DOHH2 (cell line): Measurements from ENCODE around the gene NOS1.

Experiments
- H3F3A ChIP-seq: fragments of 200-600 bp; sonication (generic), shearing (Covaris generic); 2 replicates; pipeline ENCODE4 v1.6.0; 2016; ENCODE audit warnings: antibody characterized with exemption, mild to moderate bottlenecking; ENCODE audit not compliant: control insufficient read depth, insufficient read depth
- H3K27ac ChIP-seq: fragments of 200-600 bp; sonication (generic); 2 replicates; pipeline ENCODE4 v1.5.1; 2014; ENCODE audit warnings: low read depth, mild to moderate bottlenecking, low read length, moderate library complexity
- H3K27me3 ChIP-seq: fragments of 200-600 bp; sonication (generic); 2 replicates; pipeline ENCODE4 v1.6.1; 2014; ENCODE audit warnings: mild to moderate bottlenecking, low read length, mixed read lengths; ENCODE audit not compliant: control insufficient read depth
- H3K36me3 ChIP-seq: fragments of 200-600 bp; sonication (generic); 2 replicates; pipeline ENCODE4 v1.6.1; 2014; ENCODE audit warnings: mild to moderate bottlenecking, low read length, moderate library complexity, mixed read lengths; ENCODE audit not compliant: control insufficient read depth
- H3K4me1 ChIP-seq: fragments of 200-600 bp; sonication (generic); 2 replicates; pipeline ENCODE4 v1.6.1; 2014; ENCODE audit warnings: mild to moderate bottlenecking, low read length, mixed read lengths; ENCODE audit not compliant: control insufficient read depth
- H3K4me2 ChIP-seq: fragments of 200-600 bp; sonication (generic); 2 replicates; pipeline ENCODE4 v1.6.0; 2014; ENCODE audit warnings: mild to moderate bottlenecking, low read length, moderate library complexity
- H3K4me3 ChIP-seq: fragments of 200-600 bp; sonication (generic); 2 replicates; pipeline ENCODE4 v1.5.1; 2014; ENCODE audit warnings: mild to moderate bottlenecking, low read length, mixed read lengths
- H3K79me2 ChIP-seq: fragments of 200-600 bp; sonication (generic); 2 replicates; pipeline ENCODE4 v1.6.1; 2014; ENCODE audit warnings: mild to moderate bottlenecking, low read length, mixed read lengths; ENCODE audit not compliant: control insufficient read depth
- H3K9me2 ChIP-seq: fragments of 200-600 bp; sonication (generic); replicated peaks from 2 replicates; pipeline ENCODE4 v1.6.1; 2014; ENCODE audit warnings: mild to moderate bottlenecking, low read length, mixed read lengths; ENCODE audit not compliant: control insufficient read depth
- H3K9me3 ChIP-seq: fragments of 200-600 bp; sonication (generic); 2 replicates; pipeline ENCODE4 v1.6.1; 2014; ENCODE audit warnings: antibody characterized with exemption, low read length, mixed read lengths; ENCODE audit not compliant: control insufficient read depth, insufficient read depth
- H4K20me1 ChIP-seq: fragments of 200-600 bp; sonication (generic); 2 replicates; pipeline ENCODE4 v1.6.0; 2014; ENCODE audit warnings: low read depth, mild to moderate bottlenecking, antibody characterized with exemption, low read length, moderate library complexity; ENCODE audit not compliant: control insufficient read depth, insufficient read depth
- EZH2phosphoT487 ChIP-seq: fragments of 200-600 bp; sonication (generic); IDR thresholded peaks from 2 replicates; pipeline ENCODE4 v1.6.1; 2017; ENCODE audit warnings: borderline replicate concordance, mild to moderate bottlenecking, antibody characterized with exemption, low read length, moderate library complexity, mixed read lengths
- TF ChIP-seq, protein P1 (sequence below): fragments of 200-600 bp; sonication (generic); IDR thresholded peaks from one replicate; pipeline ENCODE4 v1.5.1; 2014; ENCODE audit warnings: antibody characterized with exemption, mild to moderate bottlenecking, low read depth, low read length; ENCODE audit not compliant: poor library complexity, severe bottlenecking

NOS1 gene

DNA sequence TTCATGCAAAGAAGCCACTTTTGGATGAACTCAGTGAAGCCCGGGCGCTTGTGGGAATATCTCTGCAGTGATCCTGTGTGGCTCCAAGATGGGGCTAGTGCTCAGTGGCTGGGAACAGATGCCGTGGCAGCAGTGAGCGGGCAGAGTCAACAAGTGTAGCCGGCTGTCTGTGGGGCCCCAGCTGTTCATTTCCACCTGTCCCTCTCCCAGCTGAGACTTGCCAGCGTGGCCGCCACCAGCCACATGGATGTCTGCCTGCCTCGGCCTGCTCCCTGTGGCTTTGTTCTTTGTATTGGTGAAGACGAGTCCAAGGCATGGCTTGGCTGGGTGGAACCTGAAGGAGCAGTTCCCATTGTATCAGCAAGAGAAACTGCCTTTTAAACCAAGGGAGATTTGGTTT lies 77.3 kb downstream of the NOS1 start:
- H3K79me2 ChIP-seq = no peaks in the 10 kb centered on the region

DNA sequence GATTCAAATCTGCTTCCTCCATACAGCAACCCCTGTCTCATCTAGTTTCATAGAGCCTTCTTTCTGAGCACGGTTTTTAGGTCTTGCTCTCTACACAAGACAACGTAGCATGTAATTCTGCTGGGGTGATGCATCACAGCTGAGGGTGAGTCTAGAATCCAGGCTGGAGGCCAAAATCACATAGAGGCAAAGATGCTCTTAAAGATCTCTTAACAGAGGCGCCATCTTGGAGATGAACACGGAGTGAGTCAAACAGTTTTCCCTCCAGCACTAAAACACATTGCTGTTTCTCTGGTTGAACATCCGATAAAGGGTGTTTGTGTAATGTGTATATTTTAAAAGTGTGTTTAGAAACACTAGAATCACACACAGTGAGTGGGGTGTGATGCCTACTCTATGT lies 78.9 kb downstream of the NOS1 start:
- Histone ChIP-seq H4K20me1 (no peaks in the 10 kb centered on the region), H3K36me3 (no peaks in the 10 kb centered on the region), H3K4me3 (no peak overlapping the region), H3K79me2 (no peaks in the 10 kb centered on the region), H3K9me2 (no peaks in the 10 kb centered on the region), H3K27me3 (no peaks in the 10 kb centered on the region), H3F3A (no peaks in the 10 kb centered on the region), H3K4me1 (peaks cover 10% of the 10 kb centered on the region), H3K4me2 (no peak overlapping the region), H3K27ac (no peak overlapping the region), H3K9me3 (no peaks in the 10 kb centered on the region)
- TF ChIP-seq EZH2phosphoT487 = no peak
- TF ChIP-seq, protein P1, sequence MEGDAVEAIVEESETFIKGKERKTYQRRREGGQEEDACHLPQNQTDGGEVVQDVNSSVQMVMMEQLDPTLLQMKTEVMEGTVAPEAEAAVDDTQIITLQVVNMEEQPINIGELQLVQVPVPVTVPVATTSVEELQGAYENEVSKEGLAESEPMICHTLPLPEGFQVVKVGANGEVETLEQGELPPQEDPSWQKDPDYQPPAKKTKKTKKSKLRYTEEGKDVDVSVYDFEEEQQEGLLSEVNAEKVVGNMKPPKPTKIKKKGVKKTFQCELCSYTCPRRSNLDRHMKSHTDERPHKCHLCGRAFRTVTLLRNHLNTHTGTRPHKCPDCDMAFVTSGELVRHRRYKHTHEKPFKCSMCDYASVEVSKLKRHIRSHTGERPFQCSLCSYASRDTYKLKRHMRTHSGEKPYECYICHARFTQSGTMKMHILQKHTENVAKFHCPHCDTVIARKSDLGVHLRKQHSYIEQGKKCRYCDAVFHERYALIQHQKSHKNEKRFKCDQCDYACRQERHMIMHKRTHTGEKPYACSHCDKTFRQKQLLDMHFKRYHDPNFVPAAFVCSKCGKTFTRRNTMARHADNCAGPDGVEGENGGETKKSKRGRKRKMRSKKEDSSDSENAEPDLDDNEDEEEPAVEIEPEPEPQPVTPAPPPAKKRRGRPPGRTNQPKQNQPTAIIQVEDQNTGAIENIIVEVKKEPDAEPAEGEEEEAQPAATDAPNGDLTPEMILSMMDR = no peak

More for the DNA sequence above, 77.3 kb downstream of the NOS1 start:
- H3K4me1 ChIP-seq = peaks cover 9% of the 10 kb centered on the region
- no peak overlapping the region for H3K4me3 ChIP-seq
- no peaks in the 10 kb centered on the region for H4K20me1 ChIP-seq
- no peaks in the 10 kb centered on the region for H3K36me3 ChIP-seq
- no peak overlapping the region for H3K4me2 ChIP-seq
- H3K27ac ChIP-seq = no peak overlapping the region
- no peaks in the 10 kb centered on the region for H3K9me2 ChIP-seq
- H3K9me3 ChIP-seq = no peaks in the 10 kb centered on the region
- H3K27me3 ChIP-seq = no peaks in the 10 kb centered on the region; the same call in 1 of the 2 replicates
- no peaks in the 10 kb centered on the region for H3F3A ChIP-seq
- no peak for TF ChIP-seq EZH2phosphoT487
- TF ChIP-seq, protein P1 = no peak

GRCh38 chr12:117280019-117280680 lies 81.3 kb downstream of the NOS1 start:
- Histone ChIP-seq H3K79me2 (no peaks in the 10 kb centered on the region), H3K4me3 (no peak overlapping the region), H3K9me3 (no peaks in the 10 kb centered on the region), H3K9me2 (no peaks in the 10 kb centered on the region), H3K36me3 (no peaks in the 10 kb centered on the region), H3K27me3 (no peaks in the 10 kb centered on the region), H3K4me2 (peak overlapping the region; percentile 35; the same call in 1 of the 2 replicates), H4K20me1 (no peaks in the 10 kb centered on the region), H3K4me1 (peaks cover 10% of the 10 kb centered on the region), H3K27ac (no peak overlapping the region), H3F3A (no peaks in the 10 kb centered on the region)
- TF ChIP-seq, protein P1 = no peak
- no peak for TF ChIP-seq EZH2phosphoT487
